GM12878 (cell line): ENCODE results near the gene PTPRJ.

Experiments
- GABPA ChIP-seq: IDR thresholded peaks from 2 replicates; pipeline ENCODE4 v1.6.1; 2014; ENCODE audit warnings: antibody characterized with exemption, low read depth, mild to moderate bottlenecking, inconsistent platforms
- POLR2AphosphoS5 ChIP-seq: IDR thresholded peaks from 2 replicates; pipeline ENCODE4 v1.6.1; 2011; ENCODE audit warnings: mild to moderate bottlenecking, low read length, inconsistent platforms
- TF ChIP-seq, protein P1 (sequence below): fragments of 450-650 bp; formaldehyde crosslinking; IDR thresholded peaks from 2 replicates; pipeline ENCODE4 v1.4.0; 2022; ENCODE audit warnings: mild to moderate bottlenecking, moderate library complexity

DNA sequence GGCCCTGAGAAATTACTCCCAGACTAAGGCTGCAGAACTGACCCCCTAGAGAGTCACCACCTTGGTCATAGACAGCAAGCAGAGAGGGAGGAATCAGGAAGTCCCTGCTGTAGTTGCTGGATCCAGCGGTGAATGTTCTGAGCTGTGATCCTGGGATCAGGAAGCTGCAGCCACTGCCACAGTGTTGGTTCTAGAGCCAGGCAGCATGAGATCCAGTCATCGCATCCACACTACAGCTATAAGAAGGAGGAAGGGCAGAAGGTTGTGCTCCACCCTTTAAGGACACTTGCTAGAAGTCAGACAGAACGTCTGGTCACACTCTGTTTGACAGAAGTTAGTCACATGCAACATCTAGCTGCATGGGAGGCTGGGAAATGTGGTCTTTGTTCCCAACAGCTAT, 131.5 kb downstream of the PTPRJ start:
- TF ChIP-seq GABPA (no peak), POLR2AphosphoS5 (no peak)
- TF ChIP-seq, protein P1, sequence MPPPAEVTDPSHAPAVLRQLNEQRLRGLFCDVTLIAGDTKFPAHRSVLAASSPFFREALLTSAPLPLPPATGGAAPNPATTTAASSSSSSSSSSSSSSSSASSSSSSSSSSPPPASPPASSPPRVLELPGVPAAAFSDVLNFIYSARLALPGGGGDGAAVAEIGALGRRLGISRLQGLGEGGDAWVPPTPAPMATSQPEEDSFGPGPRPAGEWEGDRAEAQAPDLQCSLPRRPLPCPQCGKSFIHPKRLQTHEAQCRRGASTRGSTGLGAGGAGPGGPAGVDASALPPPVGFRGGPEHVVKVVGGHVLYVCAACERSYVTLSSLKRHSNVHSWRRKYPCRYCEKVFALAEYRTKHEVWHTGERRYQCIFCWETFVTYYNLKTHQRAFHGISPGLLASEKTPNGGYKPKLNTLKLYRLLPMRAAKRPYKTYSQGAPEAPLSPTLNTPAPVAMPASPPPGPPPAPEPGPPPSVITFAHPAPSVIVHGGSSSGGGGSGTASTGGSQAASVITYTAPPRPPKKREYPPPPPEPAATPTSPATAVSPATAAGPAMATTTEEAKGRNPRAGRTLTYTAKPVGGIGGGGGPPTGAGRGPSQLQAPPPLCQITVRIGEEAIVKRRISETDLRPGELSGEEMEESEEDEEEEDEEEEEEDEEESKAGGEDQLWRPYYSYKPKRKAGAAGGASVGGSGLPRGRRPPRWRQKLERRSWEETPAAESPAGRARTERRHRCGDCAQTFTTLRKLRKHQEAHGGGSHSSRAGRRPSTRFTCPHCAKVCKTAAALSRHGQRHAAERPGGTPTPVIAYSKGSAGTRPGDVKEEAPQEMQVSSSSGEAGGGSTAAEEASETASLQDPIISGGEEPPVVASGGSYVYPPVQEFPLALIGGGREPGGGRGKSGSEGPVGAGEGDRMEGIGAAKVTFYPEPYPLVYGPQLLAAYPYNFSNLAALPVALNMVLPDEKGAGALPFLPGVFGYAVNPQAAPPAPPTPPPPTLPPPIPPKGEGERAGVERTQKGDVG (CRISPR knock-in tag), result no peak
